Body of pancreas (tissue), 4 donors: ENCODE measurements around the gene PPP3R2. TPM values are rescaled to one million over a fixed set of nuclear protein-coding genes. Genes with fewer than 3 reads are reported as not detected.

Experiments
- ATAC-seq: fragments of 150-250 bp; one replicate; pipeline ENCODE4 v1.9.1; 2016
- DNase-seq, 4 donors: peaks; one replicate each; pipeline ENCODE4 v3.0.0-alpha.2; 2019
- H3K27ac ChIP-seq, 4 donors: fragments of 200-600 bp; sonication (generic); 1 replicate in 3 of 4; 2 replicates in 1 of 4; pipeline versions ENCODE4 v1.5.1 to v1.6.1; 2016 to 2019; ENCODE audit warnings: mild to moderate bottlenecking in 1 of 4, mixed read lengths in 1 of 4, moderate library complexity in 1 of 4
- H3K27me3 ChIP-seq, 2 donors: fragments of 200-600 bp; sonication (generic); one replicate each; pipeline ENCODE4 v1.6.0; 2016; ENCODE audit warnings: mild to moderate bottlenecking in 1 of 2
- H3K36me3 ChIP-seq, 2 donors: fragments of 200-600 bp; sonication (generic); replicated peaks in 1 of 2; 2 replicates each; pipeline ENCODE4 v1.5.1; 2016; ENCODE audit warnings: low read depth in 2 of 2; ENCODE audit not compliant: insufficient read depth in 1 of 2
- H3K4me1 ChIP-seq: fragments of 200-600 bp; sonication (generic); one replicate; pipeline ENCODE4 v1.6.0; 2016
- H3K4me3 ChIP-seq, 2 donors: fragments of 200-600 bp; sonication (generic); 1 replicate in 1 of 2; 2 replicates in 1 of 2; pipeline ENCODE4 v1.5.1; 2016 to 2019
- H3K9me3 ChIP-seq, 3 donors: fragments of 200-600 bp; sonication (generic); 1 replicate in 2 of 3; 2 replicates in 1 of 3; pipeline ENCODE4 v1.5.1; 2016
- POLR2A ChIP-seq, 3 donors: fragments of 450-650 bp; IDR thresholded peaks; one replicate each; pipeline ENCODE4 v1.6.1; 2016; ENCODE audit warnings: antibody characterized with exemption in 3 of 3, mild to moderate bottlenecking in 2 of 3
- WGBS, 2 donors: methylation state at CpG; one replicate each; pipeline ENCODE4 v1.1.5; 2017; 5-methylcytosine and 5-hydroxymethylcytosine counted together
- intact Hi-C: fragments of 100-400 bp; cut with DNase I; formaldehyde crosslinking; loops from one replicate; pipeline ENCODE4 v1.15.1; 2023
- total RNA-seq, 2 donors: library from RNA; depleted of rRNA; stranded (reverse); fragments of >200 nt; gene quantifications; one replicate each; pipeline ENCODE4 v1.1.0, GENCODE V29; 2016
- TF ChIP-seq, protein P1 (sequence below), 7 experiments: fragments of 450-650 bp in 4 of 7; fragments of 200-600 bp in 3 of 7; sonication (generic) in 3 of 7; IDR thresholded peaks; one replicate each; pipeline ENCODE4 v1.5.1; 2016 to 2019; ENCODE audit warnings: antibody characterized with exemption in 7 of 7

PPP3R2 gene
- total RNA-seq, 2 donors from 2014 or later = not detected

DNA sequence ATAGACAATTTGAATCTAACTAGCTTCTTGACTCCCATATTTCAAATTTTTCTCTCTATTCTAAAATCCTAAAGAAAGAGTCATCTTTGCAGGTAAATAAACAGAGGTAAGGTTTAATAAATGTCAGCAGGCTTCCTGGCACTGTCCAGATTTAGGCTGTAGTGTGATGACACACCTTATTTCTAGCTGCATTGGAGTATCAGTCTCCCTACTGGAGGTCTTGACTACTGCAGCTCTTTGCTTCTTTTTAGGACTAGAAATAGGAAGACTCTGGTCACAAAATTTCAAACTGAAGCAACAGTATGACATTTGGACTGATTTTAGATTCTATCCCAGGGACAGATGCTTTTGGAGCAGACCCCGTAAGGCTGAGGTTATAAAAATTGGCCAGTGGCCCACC, 40.7 kb upstream of the PPP3R2 start:
- Histone ChIP-seq H3K36me3 (no peaks in the 10 kb centered on the region), H3K4me1 (peaks cover 22% of the 10 kb centered on the region), H3K4me3 (no peak overlapping the region), H3K27me3 (no peaks in the 10 kb centered on the region), H3K27ac (no peak overlapping the region), H3K9me3 (no peaks in the 10 kb centered on the region)
- WGBS, 2 donors = 90 to 93% methylated on average over 1 of the region's 1 CpG
- intact Hi-C loops = no loop called here
- no peak for TF ChIP-seq POLR2A (IDR thresholded peaks at IDR 0.05)
- TF ChIP-seq, protein P1, sequence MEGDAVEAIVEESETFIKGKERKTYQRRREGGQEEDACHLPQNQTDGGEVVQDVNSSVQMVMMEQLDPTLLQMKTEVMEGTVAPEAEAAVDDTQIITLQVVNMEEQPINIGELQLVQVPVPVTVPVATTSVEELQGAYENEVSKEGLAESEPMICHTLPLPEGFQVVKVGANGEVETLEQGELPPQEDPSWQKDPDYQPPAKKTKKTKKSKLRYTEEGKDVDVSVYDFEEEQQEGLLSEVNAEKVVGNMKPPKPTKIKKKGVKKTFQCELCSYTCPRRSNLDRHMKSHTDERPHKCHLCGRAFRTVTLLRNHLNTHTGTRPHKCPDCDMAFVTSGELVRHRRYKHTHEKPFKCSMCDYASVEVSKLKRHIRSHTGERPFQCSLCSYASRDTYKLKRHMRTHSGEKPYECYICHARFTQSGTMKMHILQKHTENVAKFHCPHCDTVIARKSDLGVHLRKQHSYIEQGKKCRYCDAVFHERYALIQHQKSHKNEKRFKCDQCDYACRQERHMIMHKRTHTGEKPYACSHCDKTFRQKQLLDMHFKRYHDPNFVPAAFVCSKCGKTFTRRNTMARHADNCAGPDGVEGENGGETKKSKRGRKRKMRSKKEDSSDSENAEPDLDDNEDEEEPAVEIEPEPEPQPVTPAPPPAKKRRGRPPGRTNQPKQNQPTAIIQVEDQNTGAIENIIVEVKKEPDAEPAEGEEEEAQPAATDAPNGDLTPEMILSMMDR (IDR thresholded peaks at IDR 0.05) = no peak
- no peak for DNase-seq
- no peak for ATAC-seq

DNA sequence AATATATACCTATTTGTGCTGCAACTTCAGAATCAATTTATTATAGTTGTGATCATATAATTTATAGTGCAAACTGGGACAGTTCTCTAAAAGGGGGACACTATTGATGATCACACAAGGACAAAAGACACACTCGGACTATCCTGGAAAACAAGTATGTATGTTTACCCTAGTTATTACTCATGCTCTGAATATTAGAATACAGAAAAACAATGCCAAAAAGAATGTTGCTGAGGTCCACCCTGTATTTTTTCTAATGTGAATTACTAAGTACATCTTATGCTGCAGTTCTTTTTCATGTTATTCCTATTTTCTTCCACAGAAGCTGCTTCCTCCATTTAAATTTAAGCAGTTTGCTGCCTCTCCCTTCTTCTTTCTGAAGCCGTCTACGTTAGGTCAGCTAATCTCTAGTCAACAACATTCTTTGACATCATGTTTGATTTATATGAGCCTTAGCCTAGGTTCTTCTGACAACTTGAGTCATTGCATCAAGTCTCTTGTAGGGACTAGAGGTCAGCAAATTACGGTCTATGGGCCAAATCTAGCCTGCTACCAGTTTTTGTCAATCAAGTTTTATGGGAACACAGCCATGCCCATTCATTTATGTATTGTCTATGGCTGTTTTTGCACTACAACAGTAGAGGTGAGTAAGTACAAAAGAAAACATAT, 40.1 kb upstream of the PPP3R2 start:
- H3K36me3 ChIP-seq = no peaks in the 10 kb centered on the region
- intact Hi-C loops = no loop called here
- no peaks in the 10 kb centered on the region for H3K9me3 ChIP-seq
- H3K27ac ChIP-seq = no peak overlapping the region
- no peaks in the 10 kb centered on the region for H3K27me3 ChIP-seq
- ATAC-seq (no peak), DNase-seq (no peak)
- H3K4me1 ChIP-seq = peaks cover 23% of the 10 kb centered on the region
- no peak overlapping the region for H3K4me3 ChIP-seq
- no peak for TF ChIP-seq POLR2A (IDR thresholded peaks at IDR 0.05)
- TF ChIP-seq, protein P1 (IDR thresholded peaks at IDR 0.05) = no peak
- 58 to 71% methylated on average over 4 of the region's 4 CpGs for WGBS, 2 donors

DNA sequence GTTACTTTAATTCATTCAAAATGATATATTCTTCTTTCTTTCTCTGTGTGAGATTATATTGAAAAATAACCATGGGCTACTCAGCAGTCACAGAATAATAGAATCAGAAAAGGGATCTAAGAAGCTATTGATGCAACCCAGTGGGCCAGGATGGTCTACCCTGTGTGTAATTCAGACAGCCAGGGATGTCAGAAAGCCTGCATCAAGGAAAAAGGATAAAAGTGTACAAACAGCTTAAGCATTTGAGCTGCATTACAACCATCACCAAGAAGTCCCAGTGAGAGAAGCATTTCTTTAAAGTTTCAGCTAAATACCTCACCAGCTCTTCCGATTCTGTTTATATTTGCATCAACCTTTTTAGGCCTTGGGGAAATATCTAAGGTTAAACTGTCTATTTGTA, 37.8 kb upstream of the PPP3R2 start:
- Histone ChIP-seq H3K27me3 (no peaks in the 10 kb centered on the region), H3K4me3 (no peak overlapping the region), H3K4me1 (peaks cover 6% of the 10 kb centered on the region), H3K27ac (no peak overlapping the region), H3K36me3 (no peaks in the 10 kb centered on the region), H3K9me3 (no peaks in the 10 kb centered on the region)
- no peak for DNase-seq
- intact Hi-C loops = no loop called here
- TF ChIP-seq POLR2A (IDR thresholded peaks at IDR 0.05) = no peak
- TF ChIP-seq, protein P1 (IDR thresholded peaks at IDR 0.05) = no peak
- WGBS, 2 donors = 94 to 100% methylated on average over 1 of the region's 1 CpG
- no peak for ATAC-seq

DNA sequence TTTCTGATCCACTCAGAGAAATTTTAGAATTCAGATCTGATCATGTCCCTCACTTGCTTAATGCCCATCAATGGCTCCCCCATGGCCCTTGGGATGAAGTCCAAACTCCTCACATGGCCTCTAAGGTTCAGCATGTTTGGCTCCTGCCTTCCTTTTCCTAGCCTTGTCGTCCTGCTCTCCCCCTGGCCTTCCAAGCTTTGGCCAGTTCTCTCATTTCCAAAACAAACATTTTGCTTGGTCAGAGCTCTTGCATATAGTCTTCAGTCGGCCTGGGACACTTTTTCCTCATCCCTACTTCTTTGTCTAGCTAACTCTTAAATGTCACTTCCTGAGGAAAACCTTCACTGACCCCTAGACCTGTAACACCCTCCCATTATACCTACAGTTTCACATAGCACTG, 37.1 kb upstream of the PPP3R2 start:
- Histone ChIP-seq H3K36me3 (no peaks in the 10 kb centered on the region), H3K4me1 (peaks cover 6% of the 10 kb centered on the region), H3K27me3 (no peaks in the 10 kb centered on the region), H3K9me3 (no peaks in the 10 kb centered on the region), H3K4me3 (no peak overlapping the region), H3K27ac (no peak overlapping the region)
- WGBS, 2 donors = 36 to 48% methylated on average over 2 of the region's 2 CpGs
- DNase-seq (no peak), ATAC-seq (no peak)
- no peak for TF ChIP-seq POLR2A (IDR thresholded peaks at IDR 0.05)
- intact Hi-C loops = no loop called here

DNA sequence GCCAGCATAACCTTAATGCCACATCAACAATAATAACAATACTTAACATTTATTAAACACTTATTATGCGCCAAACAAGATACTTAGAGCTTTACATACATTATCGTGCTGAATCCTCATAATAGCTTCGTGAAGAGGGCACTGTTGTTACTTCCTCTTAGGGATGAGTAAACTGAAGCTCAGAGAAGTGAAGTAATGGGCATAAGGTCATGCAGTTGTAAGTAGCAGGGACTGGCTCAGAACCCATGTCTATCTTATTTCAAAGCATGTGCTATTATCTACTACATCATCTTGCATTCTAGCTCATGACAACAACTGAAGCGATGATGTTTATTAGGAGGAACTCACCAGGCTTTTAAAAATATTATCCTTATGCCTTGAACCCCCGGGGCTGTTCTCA, 34.9 kb upstream of the PPP3R2 start:
- no peak for TF ChIP-seq POLR2A (IDR thresholded peaks at IDR 0.05)
- TF ChIP-seq, protein P1 (IDR thresholded peaks at IDR 0.05) = no peak
- 79 to 85% methylated on average over 5 of the region's 5 CpGs for WGBS, 2 donors
- no peak overlapping the region for H3K4me3 ChIP-seq
- ATAC-seq = no peak
- DNase-seq = no peak
- peaks cover 6% of the 10 kb centered on the region for H3K4me1 ChIP-seq
- no peaks in the 10 kb centered on the region for H3K9me3 ChIP-seq
- intact Hi-C loops = no loop called here
- H3K27ac ChIP-seq = no peak overlapping the region
- H3K36me3 ChIP-seq = no peaks in the 10 kb centered on the region
- H3K27me3 ChIP-seq = no peaks in the 10 kb centered on the region
